Prostate gland (tissue), 2 donors: ENCODE results near the gene KLF5.

Experiments used
- POLR2A ChIP-seq: fragments of 450-650 bp; IDR thresholded peaks from one replicate; pipeline ENCODE4 v1.6.1; 2016; ENCODE audit warnings: antibody characterized with exemption, mild to moderate bottlenecking
- TF ChIP-seq, protein P1 (sequence below), 4 experiments: fragments of 200-600 bp in 2 of 4; fragments of 450-650 bp in 2 of 4; sonication (generic) in 2 of 4; IDR thresholded peaks; 1 replicate in 3 of 4; 2 replicates in 1 of 4; pipeline ENCODE4 v1.5.1; 2016 to 2019; ENCODE audit warnings: antibody characterized with exemption in 4 of 4, mild to moderate bottlenecking in 2 of 4, moderate library complexity in 2 of 4

DNA sequence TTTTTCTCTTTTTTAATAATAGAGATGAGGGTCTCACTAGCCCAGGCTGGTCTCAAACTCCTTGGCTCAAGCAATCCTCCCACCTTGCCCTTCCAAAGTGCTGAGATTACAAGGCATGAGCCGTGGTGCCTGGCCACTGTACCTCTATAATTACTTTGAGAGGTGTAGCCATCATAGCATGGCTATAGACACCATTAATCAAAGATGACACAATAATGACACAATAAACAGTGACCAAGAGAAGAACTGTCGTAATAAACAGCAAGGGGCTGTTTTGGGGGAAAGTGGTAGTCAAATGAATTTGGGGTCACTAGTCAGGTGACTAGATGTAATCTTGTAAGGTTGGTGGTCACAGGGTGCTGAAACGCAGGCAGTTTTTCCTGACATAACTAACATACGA is 30.4 kb downstream of the KLF5 start:
- TF ChIP-seq, protein P1, sequence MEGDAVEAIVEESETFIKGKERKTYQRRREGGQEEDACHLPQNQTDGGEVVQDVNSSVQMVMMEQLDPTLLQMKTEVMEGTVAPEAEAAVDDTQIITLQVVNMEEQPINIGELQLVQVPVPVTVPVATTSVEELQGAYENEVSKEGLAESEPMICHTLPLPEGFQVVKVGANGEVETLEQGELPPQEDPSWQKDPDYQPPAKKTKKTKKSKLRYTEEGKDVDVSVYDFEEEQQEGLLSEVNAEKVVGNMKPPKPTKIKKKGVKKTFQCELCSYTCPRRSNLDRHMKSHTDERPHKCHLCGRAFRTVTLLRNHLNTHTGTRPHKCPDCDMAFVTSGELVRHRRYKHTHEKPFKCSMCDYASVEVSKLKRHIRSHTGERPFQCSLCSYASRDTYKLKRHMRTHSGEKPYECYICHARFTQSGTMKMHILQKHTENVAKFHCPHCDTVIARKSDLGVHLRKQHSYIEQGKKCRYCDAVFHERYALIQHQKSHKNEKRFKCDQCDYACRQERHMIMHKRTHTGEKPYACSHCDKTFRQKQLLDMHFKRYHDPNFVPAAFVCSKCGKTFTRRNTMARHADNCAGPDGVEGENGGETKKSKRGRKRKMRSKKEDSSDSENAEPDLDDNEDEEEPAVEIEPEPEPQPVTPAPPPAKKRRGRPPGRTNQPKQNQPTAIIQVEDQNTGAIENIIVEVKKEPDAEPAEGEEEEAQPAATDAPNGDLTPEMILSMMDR (IDR thresholded peaks at IDR 0.05) = no peak
- TF ChIP-seq POLR2A = no peak
